ENCODE measurements around the gene LDB2. TPM values are rescaled to one million over a fixed set of nuclear protein-coding genes. Genes with fewer than 3 reads are reported as not detected.

The LDB2 gene
- total and polyA plus RNA-seq, 2 of the 8 experiments (the other 6 are each of a cell fraction or from before 2014, with no cell fraction given): 57.0 to 140 TPM

DNA sequence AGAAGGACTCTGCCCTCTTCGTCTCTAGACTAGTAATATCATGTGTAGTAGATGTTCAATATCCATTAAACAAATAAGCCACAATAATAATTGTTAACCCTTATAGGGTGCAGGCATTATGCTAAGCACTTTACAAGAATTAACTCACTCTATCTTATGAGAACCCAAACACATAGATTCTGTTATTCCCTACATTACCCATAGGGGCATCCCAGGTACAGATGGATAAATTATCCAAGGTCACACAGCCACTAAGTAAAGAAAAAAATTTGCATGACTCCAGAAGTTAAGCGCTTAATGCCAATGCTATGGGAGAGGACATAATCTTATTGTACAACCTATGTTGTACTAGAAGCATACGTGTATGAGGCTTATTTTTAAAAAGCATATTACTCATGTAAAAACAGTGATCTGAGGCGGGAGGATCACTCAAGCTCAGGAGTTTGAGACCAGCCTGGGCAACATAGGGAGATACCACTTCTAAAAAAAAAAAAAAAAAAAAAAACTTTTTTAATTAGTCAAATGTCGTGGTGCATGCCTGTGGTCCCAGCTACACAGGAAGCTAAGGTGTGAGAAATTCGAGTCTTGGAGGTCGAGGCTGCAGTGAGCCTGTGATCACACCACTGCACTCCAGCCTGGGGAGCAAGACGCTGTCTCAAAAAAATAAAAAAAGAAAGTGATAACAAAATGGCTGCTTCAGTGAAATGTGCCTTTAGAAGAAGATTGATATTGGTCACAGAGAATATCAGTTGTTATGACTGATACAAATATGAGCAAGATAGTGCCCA is 13.6 kb downstream of the LDB2 start:
- 89% methylated on average over 8 of the region's 8 CpGs; no CpG with 5 or more reads in 1 of the 2 experiments for WGBS, 2 experiments (ENCODE audit: extremely low coverage in 1 of 2, insufficient coverage in 1 of 2, insufficient read length in 1 of 2, insufficient replicate concordance in 2 of 2, low coverage in 1 of 2, low lambda C conversion rate in 2 of 2, missing lambda C conversion rate in 1 of 2)
- no peak overlapping the region for H3K56ac ChIP-seq (replicated peaks; ENCODE audit: insufficient read length, low read depth, low read length)

More for the DNA sequence above, 13.6 kb downstream of the LDB2 start:
- no peak overlapping the region for H3K4me2 ChIP-seq (ENCODE audit: insufficient read depth in 1 of 2, low read depth in 2 of 2, low read length in 2 of 2)
- no peak overlapping the region for H2BK5ac ChIP-seq (ENCODE audit: low read depth, low read length)
- no peak overlapping the region for H4K5ac ChIP-seq (ENCODE audit: insufficient read length, low read depth, low read length)
- peaks cover 0 to 7% (median 3%) of the 10 kb centered on the region in 4 experiments; a peak in 3 of 7 replicates for H3K4me1 ChIP-seq (replicated peaks in 1 of 4; ENCODE audit: control insufficient read depth in 3 of 4, insufficient read depth in 4 of 4, low read length in 3 of 4)
- H3K4me3 ChIP-seq (ENCODE audit: extremely low read depth in 1 of 4, insufficient read depth in 2 of 4, low read depth in 3 of 4, low read length in 4 of 4): no peak overlapping the region
- no peak overlapping the region for H2BK15ac ChIP-seq (ENCODE audit: low read length)
- H3K14ac ChIP-seq (ENCODE audit: insufficient read length): no peak overlapping the region
- no peak overlapping the region for H3K9ac ChIP-seq (replicated peaks in 1 of 4; ENCODE audit: extremely low read depth in 1 of 4, low read depth in 3 of 4, low read length in 3 of 4)
- H2BK120ac ChIP-seq (replicated peaks; ENCODE audit: low read depth, low read length): no peak overlapping the region
- TF ChIP-seq RAD21 (IDR thresholded peaks at IDR 0.05 in 1 of 2, conservative IDR thresholded peaks at IDR 0.05 in 1 of 2; ENCODE audit: low read depth in 2 of 2, low read length in 2 of 2): peak in 1 of 2 experiments; percentile 23; a peak in 1 of 4 replicates
- TF ChIP-seq TCF12 (IDR thresholded peaks at IDR 0.05; ENCODE audit: low read depth, low read length): no peak
- no peak for TF ChIP-seq ATF2 (IDR thresholded peaks at IDR 0.05; ENCODE audit: low read length)
- TF ChIP-seq, protein P1, sequence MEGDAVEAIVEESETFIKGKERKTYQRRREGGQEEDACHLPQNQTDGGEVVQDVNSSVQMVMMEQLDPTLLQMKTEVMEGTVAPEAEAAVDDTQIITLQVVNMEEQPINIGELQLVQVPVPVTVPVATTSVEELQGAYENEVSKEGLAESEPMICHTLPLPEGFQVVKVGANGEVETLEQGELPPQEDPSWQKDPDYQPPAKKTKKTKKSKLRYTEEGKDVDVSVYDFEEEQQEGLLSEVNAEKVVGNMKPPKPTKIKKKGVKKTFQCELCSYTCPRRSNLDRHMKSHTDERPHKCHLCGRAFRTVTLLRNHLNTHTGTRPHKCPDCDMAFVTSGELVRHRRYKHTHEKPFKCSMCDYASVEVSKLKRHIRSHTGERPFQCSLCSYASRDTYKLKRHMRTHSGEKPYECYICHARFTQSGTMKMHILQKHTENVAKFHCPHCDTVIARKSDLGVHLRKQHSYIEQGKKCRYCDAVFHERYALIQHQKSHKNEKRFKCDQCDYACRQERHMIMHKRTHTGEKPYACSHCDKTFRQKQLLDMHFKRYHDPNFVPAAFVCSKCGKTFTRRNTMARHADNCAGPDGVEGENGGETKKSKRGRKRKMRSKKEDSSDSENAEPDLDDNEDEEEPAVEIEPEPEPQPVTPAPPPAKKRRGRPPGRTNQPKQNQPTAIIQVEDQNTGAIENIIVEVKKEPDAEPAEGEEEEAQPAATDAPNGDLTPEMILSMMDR (IDR thresholded peaks at IDR 0.05; ENCODE audit: control extremely low read depth in 1 of 3, insufficient read depth in 1 of 3, low read depth in 1 of 3, low read length in 3 of 3): peak in 1 of 3 experiments; percentile 43; a peak in 2 of 4 replicates
- TF ChIP-seq ZNF274 (IDR thresholded peaks at IDR 0.05; ENCODE audit: borderline replicate concordance, extremely low read depth, low read length): no peak
- no peak overlapping the region for H2AFZ ChIP-seq (ENCODE audit: low read length)
- no peak overlapping the region for H2AK5ac ChIP-seq (ENCODE audit: low read depth, low read length)
- no peak overlapping the region for H2BK12ac ChIP-seq (ENCODE audit: low read depth, low read length)
- CTCF ChIA-PET (ENCODE audit: partially characterized antibody): interaction anchor here (0.6 to 2.8 kb wide), 27 partner anchors 10 to 920 kb away, joined by 3 to 11 read pairs (median 3); no protein-coding TSS in a partner anchor
- DNase-seq (ENCODE audit: low read depth in 1 of 2, low spot score in 2 of 2) (no peak), FAIRE-seq (no peak)
- H3K18ac ChIP-seq (ENCODE audit: extremely low read depth, low read length): no peak overlapping the region
- no peak overlapping the region for H3K27ac ChIP-seq (ENCODE audit: low read depth, low read length)
- no peaks in the 10 kb centered on the region for H3K27me3 ChIP-seq (replicated peaks in 1 of 4; ENCODE audit: control insufficient read depth in 3 of 4, extremely low read depth in 1 of 4, insufficient read depth in 3 of 4, low read length in 3 of 4)
- no peak overlapping the region for H3K23ac ChIP-seq (ENCODE audit: insufficient read length)
- peaks cover 0 to 7% of the 10 kb centered on the region in 2 experiments; a peak in 1 of 4 replicates for H3K9me3 ChIP-seq (ENCODE audit: insufficient read depth in 2 of 2, low read depth in 1 of 2, low read length in 1 of 2)
- no peak overlapping the region for H4K91ac ChIP-seq (replicated peaks; ENCODE audit: insufficient read length, low read length)
- peaks cover 0 to 22% (median 8%) of the 10 kb centered on the region in 4 experiments; a peak in 4 of 8 replicates for H3K36me3 ChIP-seq (ENCODE audit: control insufficient read depth in 2 of 4, insufficient read depth in 4 of 4, low read length in 3 of 4)
- H3K23me2 ChIP-seq (ENCODE audit: low read depth, low read length): no peaks in the 10 kb centered on the region; the same call in 1 of the 2 replicates
- peaks cover 0 to 2% of the 10 kb centered on the region in 2 experiments for H4K20me1 ChIP-seq (replicated peaks in 1 of 2; ENCODE audit: control insufficient read depth in 1 of 2, insufficient read depth in 2 of 2, low read length in 2 of 2)
- H4K8ac ChIP-seq (ENCODE audit: extremely low read depth, insufficient read depth, low read length): no peak overlapping the region
- no peak overlapping the region for H3K4ac ChIP-seq (replicated peaks; ENCODE audit: insufficient read length, low read depth, low read length)
- H3K79me2 ChIP-seq (ENCODE audit: control insufficient read depth in 1 of 2, insufficient read depth in 2 of 2, low read length in 2 of 2): peaks cover 0 to 38% of the 10 kb centered on the region in 2 experiments; a peak in 3 of 4 replicates
- peaks cover 4% of the 10 kb centered on the region; the same call in 1 of the 2 replicates for H3K79me1 ChIP-seq (ENCODE audit: low read depth, low read length)
- H2BK20ac ChIP-seq (ENCODE audit: low read length): no peak overlapping the region
- POLR2A ChIA-PET (ENCODE audit: partially characterized antibody): interaction anchor here (1.4 kb wide), 1 partner anchor 12 kb away, joined by 4 read pairs; no protein-coding TSS in a partner anchor

All from H1 (cell line).